Measurements from ENCODE around the gene YBEY.

Gene YBEY

GRCh38 chr21:46255758-46256337 lies 30.3 kb upstream of the YBEY start:
- Histone ChIP-seq H3K27ac (ENCODE audit: extremely low read depth, low read depth, low read length) (no peak overlapping the region), H3K9me3 (ENCODE audit: control insufficient read depth, insufficient read depth, low read depth, low read length) (no peaks in the 10 kb centered on the region), H3K36me3 (ENCODE audit: control insufficient read depth in 2 of 2, insufficient read depth in 1 of 2, low read length in 2 of 2) (peaks cover 74 to 93% of the 10 kb centered on the region in 2 experiments), H3K4me1 (ENCODE audit: control insufficient read depth, insufficient read depth, low read length) (no peaks in the 10 kb centered on the region), H3K4me3 (ENCODE audit: low read depth, low read length) (no peak overlapping the region)
- TF ChIP-seq ZIC2 (tag by site-specific recombination; IDR thresholded peaks at IDR 0.05) (peak; percentile 69), ZNF426 (tag by site-specific recombination; IDR thresholded peaks at IDR 0.05) (no peak), PBX3 (CRISPR knock-in tag; IDR thresholded peaks at IDR 0.05) (no peak), ZBTB11 (tag by site-specific recombination; conservative IDR thresholded peaks at IDR 0.05; ENCODE audit: low read depth) (no peak), ZNF366 (tag by site-specific recombination; conservative IDR thresholded peaks at IDR 0.05) (no peak), ZNF221 (tag by site-specific recombination; IDR thresholded peaks at IDR 0.05; ENCODE audit: borderline replicate concordance) (no peak)
- ChIA-PET CTCF (interaction anchor here (1.0 kb wide), 1 partner anchor 19 kb away, joined by 3 read pairs; no protein-coding TSS in a partner anchor), POLR2A (interaction anchor here (1.4 kb wide), 1 partner anchor 112 kb away, joined by 3 read pairs; no protein-coding TSS in a partner anchor)

GRCh38 chr21:46256501-46256994 lies 29.6 kb upstream of the YBEY start:
- Histone ChIP-seq H3K36me3 (ENCODE audit: control insufficient read depth in 2 of 2, insufficient read depth in 1 of 2, low read length in 2 of 2) (peaks cover 79 to 93% of the 10 kb centered on the region in 2 experiments), H3K4me3 (ENCODE audit: low read depth, low read length) (no peak overlapping the region), H3K9me3 (ENCODE audit: control insufficient read depth, insufficient read depth, low read depth, low read length) (no peaks in the 10 kb centered on the region), H3K27ac (ENCODE audit: extremely low read depth, low read depth, low read length) (no peak overlapping the region), H3K4me1 (ENCODE audit: control insufficient read depth, insufficient read depth, low read length) (no peaks in the 10 kb centered on the region)
- TF ChIP-seq MZF1 (tag by site-specific recombination; IDR thresholded peaks at IDR 0.05; ENCODE audit: borderline replicate concordance) (no peak), ZIC2 (tag by site-specific recombination; IDR thresholded peaks at IDR 0.05) (no peak)
- POLR2A ChIA-PET = no interaction called here
- CTCF ChIA-PET = interaction anchor here (1.0 kb wide), 1 partner anchor 18 kb away, joined by 3 read pairs; no protein-coding TSS in a partner anchor

- no peaks in the 10 kb centered on the region for H3K9me3 ChIP-seq (ENCODE audit: control insufficient read depth, insufficient read depth, low read depth, low read length)
- H3K36me3 ChIP-seq (ENCODE audit: control insufficient read depth in 2 of 2, insufficient read depth in 1 of 2, low read length in 2 of 2) = peaks cover 64 to 84% of the 10 kb centered on the region in 2 experiments
- H3K4me3 ChIP-seq (ENCODE audit: low read depth, low read length) = no peak overlapping the region
- ChIA-PET POLR2A (no interaction called here), CTCF (no interaction called here)
- TF ChIP-seq ZNF48 (tag by site-specific recombination; IDR thresholded peaks at IDR 0.05) = no peak
- peak; percentile 92 for TF ChIP-seq ZIC2 (tag by site-specific recombination; IDR thresholded peaks at IDR 0.05)
- H3K27ac ChIP-seq (ENCODE audit: extremely low read depth, low read depth, low read length) = no peak overlapping the region
- H3K4me1 ChIP-seq (ENCODE audit: control insufficient read depth, insufficient read depth, low read length) = no peaks in the 10 kb centered on the region
Measured at GRCh38 chr21:46264046-46264689, 22.0 kb upstream of the YBEY start.

- Histone ChIP-seq H3K27ac (ENCODE audit: extremely low read depth, low read depth, low read length) (no peak overlapping the region), H3K9me3 (ENCODE audit: control insufficient read depth, insufficient read depth, low read depth, low read length) (no peaks in the 10 kb centered on the region), H3K4me3 (ENCODE audit: low read depth, low read length) (no peak overlapping the region), H3K4me1 (ENCODE audit: control insufficient read depth, insufficient read depth, low read length) (no peaks in the 10 kb centered on the region), H3K36me3 (ENCODE audit: control insufficient read depth in 2 of 2, insufficient read depth in 1 of 2, low read length in 2 of 2) (peaks cover 64 to 85% of the 10 kb centered on the region in 2 experiments)
- POLR2A ChIA-PET = no interaction called here
- CTCF ChIA-PET = interaction anchor here (0.6 kb wide), 1 partner anchor 310 kb away, joined by 4 read pairs; no protein-coding TSS in a partner anchor
- peak; percentile 24; the same call in 1 of the 2 replicates for TF ChIP-seq SP2 (tag by site-specific recombination; IDR thresholded peaks at IDR 0.05)
- TF ChIP-seq ZIC2 (tag by site-specific recombination; IDR thresholded peaks at IDR 0.05) = 0 out of 2 replicates have a peak, but pooled peaks have one; percentile 24
- peak; percentile 64 for TF ChIP-seq SP3 (tag by site-specific recombination; IDR thresholded peaks at IDR 0.05)
- TF ChIP-seq KLF9 (tag by site-specific recombination; IDR thresholded peaks at IDR 0.05; ENCODE audit: low read depth) = peak; percentile 100
- peak; percentile 63; the same call in 1 of the 2 replicates for TF ChIP-seq KLF17 (tag by site-specific recombination; IDR thresholded peaks at IDR 0.05)
- TF ChIP-seq ZNF366 (tag by site-specific recombination; conservative IDR thresholded peaks at IDR 0.05) = no peak
- no peak for TF ChIP-seq ZNF302 (tag by site-specific recombination; IDR thresholded peaks at IDR 0.05; ENCODE audit: low read depth)
- no peak for TF ChIP-seq MEIS1 (CRISPR knock-in tag; IDR thresholded peaks at IDR 0.05; ENCODE audit: borderline replicate concordance)
- no peak for TF ChIP-seq TCF7L2 (IDR thresholded peaks at IDR 0.05; ENCODE audit: borderline replicate concordance, low read depth, low read length)
- TF ChIP-seq KLF10 (tag by site-specific recombination; IDR thresholded peaks at IDR 0.05) = peak; percentile 97
- no peak for TF ChIP-seq ZNF558 (tag by site-specific recombination; IDR thresholded peaks at IDR 0.05)
- peak; percentile 100 for TF ChIP-seq KLF8 (tag by site-specific recombination; IDR thresholded peaks at IDR 0.05)
- peak; percentile 59 for TF ChIP-seq KLF7 (tag by site-specific recombination; IDR thresholded peaks at IDR 0.05; ENCODE audit: borderline replicate concordance)
- TF ChIP-seq ZNF514 (tag by site-specific recombination; IDR thresholded peaks at IDR 0.05) = no peak
Measured at GRCh38 chr21:46264690-46265144, 21.4 kb upstream of the YBEY start.
